ENCODE results near the gene GLYATL1.

GLYATL1 gene

DNA sequence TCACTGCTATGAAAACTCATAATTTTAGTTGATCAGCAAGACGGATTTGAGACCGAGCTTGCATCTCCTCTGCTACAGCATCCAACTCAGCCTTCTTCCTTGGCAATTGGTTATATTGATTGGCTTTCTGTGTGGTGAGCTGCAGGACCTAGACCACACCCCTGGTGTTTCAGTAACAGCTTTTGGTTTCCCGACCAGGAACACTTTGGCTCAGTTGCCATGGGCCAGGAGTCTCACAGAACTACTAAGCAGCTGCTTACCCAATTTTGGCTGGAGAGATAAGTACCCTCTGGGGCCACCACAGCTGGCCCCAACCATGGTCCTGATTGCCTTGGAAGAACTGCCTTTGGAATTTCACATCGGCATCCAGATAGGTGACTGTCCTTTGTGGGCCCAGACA is at the start of gene GLYATL1:
TSS of gene GLYATL1 (plus strand) at position 212 of the 400 bp plus-strand sequence. CDS start 7,600 bp downstream, outside the sequence.
- no peak for DNase-seq (ENCODE audit: low spot score)

DNA sequence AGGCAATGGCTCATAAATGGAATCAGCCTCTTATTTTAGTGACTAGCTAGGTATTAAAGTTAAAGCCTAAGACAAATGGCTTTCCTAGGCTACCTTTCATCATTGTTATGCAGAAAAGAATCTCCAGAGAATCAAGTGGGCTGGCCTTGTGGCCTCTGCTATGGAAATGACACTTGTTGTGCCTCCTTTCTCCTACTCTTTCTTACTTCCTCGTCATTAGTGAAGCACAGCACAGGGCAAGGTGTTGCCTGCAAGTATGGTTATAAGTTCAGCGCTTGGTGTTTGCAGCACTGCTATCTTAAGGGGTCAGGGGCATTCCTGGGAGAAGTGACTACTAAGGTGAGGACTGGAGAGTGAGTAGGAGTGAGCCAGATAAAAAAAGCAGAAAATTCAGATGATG is 45.4 kb upstream of the GLYATL1 start:
- DNase-seq (ENCODE audit: low spot score), result no peak

GRCh38 chr11:58898106-58898505 is 41.2 kb upstream of the GLYATL1 start:
- DNase-seq (ENCODE audit: low spot score), result no peak

GRCh38 chr11:58900479-58901420 is 38.5 kb upstream of the GLYATL1 start:
- peak; percentile 69 for DNase-seq (ENCODE audit: low spot score)

DNA sequence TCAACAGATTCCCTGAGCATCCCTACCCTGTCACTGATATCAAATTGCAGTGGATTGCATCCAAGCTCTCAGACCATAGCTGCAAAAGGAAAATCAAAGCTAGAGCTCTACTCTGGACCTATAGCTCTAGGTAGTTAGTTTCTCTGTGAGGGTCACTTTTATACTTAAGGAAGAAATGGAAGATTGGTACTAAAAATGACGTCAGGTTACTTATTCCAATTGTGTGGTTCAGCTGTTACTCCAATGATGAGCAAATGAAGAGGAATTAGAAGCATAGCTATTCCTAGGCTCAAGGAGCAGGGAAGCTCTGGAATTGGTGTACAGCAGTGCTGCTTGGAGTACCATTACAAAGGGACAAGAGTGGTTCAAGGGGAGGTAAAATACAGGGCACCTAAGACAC is 36.4 kb upstream of the GLYATL1 start:
- no peak for DNase-seq (ENCODE audit: low spot score)

GRCh38 chr11:58905011-58905720 is 34.1 kb upstream of the GLYATL1 start:
- peak; percentile 77 for DNase-seq (ENCODE audit: low spot score)

DNA sequence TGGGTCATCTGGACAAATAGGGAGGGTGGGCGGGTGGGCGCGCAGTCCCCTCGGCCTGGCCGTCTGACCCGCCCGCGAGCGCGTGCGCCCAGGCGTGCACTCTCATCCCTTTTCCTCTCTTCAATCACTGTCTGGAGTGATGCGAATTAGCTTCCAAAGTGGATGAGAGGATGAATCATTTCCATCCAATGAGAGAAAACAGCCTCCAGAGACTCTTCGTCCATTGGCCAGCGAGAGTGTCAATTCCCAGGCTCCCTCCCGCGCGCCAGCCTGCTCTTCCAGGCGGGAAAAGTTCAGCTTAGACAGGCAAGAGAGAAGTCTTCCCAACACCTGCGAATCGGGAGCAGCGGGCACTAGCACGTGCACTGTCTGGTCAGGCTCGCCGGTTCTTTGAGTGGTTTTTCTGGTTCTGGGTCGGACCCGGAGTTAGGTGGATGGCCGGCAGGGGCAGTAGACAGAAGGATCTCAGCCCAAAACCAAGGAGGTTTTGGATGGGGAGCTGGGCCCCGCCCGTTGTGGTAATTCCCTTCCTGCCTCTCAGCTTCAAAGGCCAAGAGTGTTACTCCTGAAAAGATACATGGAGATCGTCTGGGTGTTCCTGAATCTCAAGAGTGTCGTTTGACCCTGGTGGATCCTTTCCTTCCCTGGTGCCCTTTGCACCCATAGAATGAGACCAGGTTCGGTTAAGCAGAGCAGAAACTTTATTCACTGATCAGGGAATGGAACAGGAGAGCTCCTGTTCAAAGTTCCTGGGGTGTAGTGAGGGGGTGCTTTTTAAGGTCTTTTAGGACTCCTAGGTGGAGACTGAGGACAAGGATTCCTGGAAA is 33.4 kb upstream of the GLYATL1 start:
- peak; percentile 91 for DNase-seq (ENCODE audit: low spot score)

DNA sequence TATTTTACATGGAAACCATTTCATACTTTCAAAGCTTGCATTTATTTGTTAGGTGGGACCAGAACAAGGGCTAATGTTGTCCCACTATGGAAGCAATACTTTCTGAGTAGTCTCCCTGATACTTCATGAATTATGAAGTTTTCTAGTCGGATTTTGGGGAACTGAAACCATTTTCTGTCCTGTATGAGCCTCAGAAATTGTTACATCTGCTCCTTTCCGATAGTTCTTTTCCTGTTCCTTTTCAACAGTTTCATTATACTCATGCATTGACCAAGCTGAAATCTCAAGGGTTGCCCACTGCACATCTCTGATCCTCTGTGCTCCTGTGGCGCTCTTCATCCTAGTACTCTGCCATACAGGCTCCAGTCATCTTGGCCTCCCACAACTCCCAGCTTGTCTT is 31.5 kb upstream of the GLYATL1 start:
- no peak for DNase-seq (ENCODE audit: low spot score)

- peak; percentile 15 for DNase-seq (ENCODE audit: low spot score)
Observed at GRCh38 chr11:58912124-58912523, 27.2 kb upstream of the GLYATL1 start.

DNA sequence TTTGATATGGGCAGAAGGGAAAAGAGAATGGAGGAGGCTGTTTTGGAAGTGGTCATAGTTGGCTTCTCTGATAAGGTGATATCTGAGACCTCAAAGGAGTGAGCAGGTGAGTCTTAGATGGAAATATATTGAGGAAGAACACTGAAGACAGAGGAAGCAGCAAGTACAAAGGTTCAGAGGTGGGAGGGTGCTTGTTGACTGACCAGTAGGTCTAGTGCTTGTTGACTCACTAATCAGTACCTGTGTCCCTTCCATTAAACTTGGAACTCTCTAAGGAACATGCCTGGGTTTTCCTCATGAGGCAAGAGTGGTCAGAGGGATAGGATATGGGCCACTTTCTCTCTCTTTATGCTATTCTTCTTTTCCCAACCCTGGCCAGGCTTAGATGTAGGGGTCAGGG is 25.6 kb upstream of the GLYATL1 start:
- DNase-seq (ENCODE audit: low spot score), result no peak

GRCh38 chr11:58914821-58915543 is 24.3 kb upstream of the GLYATL1 start:
- no peak for DNase-seq (ENCODE audit: low spot score)

- no peak for DNase-seq (ENCODE audit: low spot score)
Observed at GRCh38 chr11:58916637-58917036, 22.7 kb upstream of the GLYATL1 start.

GRCh38 chr11:58917159-58917783 is 22.0 kb upstream of the GLYATL1 start:
- no peak for DNase-seq (ENCODE audit: low spot score)

- DNase-seq (ENCODE audit: low spot score), result no peak
Observed at GRCh38 chr11:58919561-58919960, 19.7 kb upstream of the GLYATL1 start.

GRCh38 chr11:58919980-58920379 is 19.3 kb upstream of the GLYATL1 start:
- DNase-seq (ENCODE audit: low spot score), result no peak

- DNase-seq (ENCODE audit: low spot score), result no peak
Observed at GRCh38 chr11:58921778-58922390, 17.4 kb upstream of the GLYATL1 start.

GRCh38 chr11:58922479-58922878 is 16.8 kb upstream of the GLYATL1 start:
- DNase-seq (ENCODE audit: low spot score), result no peak

DNA sequence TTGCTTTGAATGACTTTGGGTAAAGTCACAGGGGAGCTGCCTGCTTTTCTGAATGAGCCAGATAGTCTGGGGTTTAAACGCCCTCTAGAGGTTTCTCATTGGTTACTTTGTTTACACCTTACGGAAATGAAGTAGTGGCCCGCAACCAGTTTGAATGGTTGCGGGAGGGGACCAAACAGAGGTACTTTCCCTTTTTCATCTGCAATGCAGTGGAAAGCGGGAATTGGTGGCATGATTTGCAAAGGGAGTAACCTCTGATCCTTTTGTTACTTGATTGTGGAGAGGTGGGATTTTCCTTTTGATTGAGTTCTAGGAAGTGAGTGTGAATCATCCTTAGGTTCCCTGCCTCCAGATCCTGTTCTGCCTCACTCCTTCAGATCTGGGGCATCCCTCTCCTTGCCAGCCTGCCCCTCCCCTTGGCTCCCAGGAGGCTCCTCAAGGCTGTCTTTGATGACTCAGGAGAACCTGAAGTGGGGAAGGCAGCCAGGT is 15.9 kb upstream of the GLYATL1 start:
- DNase-seq (ENCODE audit: low spot score), result peak; percentile 27

DNA sequence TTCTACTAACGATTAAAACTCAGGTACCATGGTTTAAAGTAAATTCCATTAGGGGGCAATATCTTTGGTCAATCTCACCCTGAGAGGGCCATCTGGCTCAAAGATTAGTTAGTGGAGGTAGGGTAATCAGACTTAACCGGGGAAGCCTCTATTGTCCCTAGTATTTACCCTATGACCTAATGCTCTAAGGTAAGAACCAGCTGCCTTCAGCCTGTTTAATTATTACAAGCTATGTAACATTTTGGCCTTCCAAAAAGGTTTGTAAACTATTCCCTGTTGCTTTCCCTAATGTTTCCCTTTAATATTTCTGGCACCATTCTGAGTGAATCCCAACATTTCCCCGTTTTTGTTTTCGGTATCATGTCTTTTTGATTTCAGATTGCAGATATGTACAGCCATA is 15.1 kb upstream of the GLYATL1 start:
- no peak for DNase-seq (ENCODE audit: low spot score)

DNA sequence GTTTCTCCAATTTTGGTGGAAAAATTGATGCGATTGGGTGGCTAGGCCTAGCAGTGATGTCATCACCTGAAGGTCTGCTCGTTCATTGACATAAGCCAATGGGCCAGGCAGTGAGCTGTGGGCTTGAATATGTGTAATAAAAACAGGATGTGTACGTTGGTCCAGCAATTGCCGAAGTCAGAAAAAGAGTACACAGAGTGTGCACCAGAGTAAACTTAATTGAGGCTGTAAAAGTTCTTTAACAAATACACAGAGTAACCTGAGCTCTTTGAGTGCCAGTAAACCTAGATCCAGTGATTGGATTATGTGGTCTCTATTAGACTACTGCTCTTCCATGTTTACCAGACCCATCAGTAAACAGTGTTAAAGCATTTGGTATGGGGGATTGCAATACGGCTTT is 13.0 kb upstream of the GLYATL1 start:
- DNase-seq (ENCODE audit: low spot score), result no peak

- no peak for DNase-seq (ENCODE audit: low spot score)
Observed at GRCh38 chr11:58926695-58927094, 12.6 kb upstream of the GLYATL1 start.

Data from AG08396 (cell line).